Measurements from ENCODE around the gene CELF5.

The CELF5 gene

DNA sequence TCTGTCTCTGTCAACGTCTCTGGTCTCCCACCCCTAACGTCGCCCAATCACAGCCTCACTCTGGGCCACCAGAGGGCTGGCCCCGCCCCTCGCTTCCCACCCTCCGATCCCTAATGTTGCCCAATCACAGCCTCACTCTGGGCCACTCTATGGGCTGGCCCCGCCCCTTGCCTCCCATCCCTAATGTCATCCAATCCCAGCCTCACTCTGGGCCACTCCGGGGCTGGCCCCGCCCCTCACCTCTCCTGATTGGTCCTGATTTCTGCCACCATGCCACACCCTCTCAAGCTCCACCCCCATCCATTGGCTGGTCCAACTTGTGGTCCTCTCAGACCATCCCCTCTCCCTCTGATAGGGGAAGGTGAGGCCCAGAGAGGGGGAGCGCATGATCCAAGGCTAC, 24.9 kb downstream of the CELF5 start:
- TF ChIP-seq, protein P1, sequence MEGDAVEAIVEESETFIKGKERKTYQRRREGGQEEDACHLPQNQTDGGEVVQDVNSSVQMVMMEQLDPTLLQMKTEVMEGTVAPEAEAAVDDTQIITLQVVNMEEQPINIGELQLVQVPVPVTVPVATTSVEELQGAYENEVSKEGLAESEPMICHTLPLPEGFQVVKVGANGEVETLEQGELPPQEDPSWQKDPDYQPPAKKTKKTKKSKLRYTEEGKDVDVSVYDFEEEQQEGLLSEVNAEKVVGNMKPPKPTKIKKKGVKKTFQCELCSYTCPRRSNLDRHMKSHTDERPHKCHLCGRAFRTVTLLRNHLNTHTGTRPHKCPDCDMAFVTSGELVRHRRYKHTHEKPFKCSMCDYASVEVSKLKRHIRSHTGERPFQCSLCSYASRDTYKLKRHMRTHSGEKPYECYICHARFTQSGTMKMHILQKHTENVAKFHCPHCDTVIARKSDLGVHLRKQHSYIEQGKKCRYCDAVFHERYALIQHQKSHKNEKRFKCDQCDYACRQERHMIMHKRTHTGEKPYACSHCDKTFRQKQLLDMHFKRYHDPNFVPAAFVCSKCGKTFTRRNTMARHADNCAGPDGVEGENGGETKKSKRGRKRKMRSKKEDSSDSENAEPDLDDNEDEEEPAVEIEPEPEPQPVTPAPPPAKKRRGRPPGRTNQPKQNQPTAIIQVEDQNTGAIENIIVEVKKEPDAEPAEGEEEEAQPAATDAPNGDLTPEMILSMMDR (IDR thresholded peaks at IDR 0.05; ENCODE audit: low read length, missing control alignments): no peak
- no peak overlapping the region for H3K4me3 ChIP-seq (replicated peaks; ENCODE audit: low read depth, low read length)
- no peak for DNase-seq (ENCODE audit: low read depth)

DNA sequence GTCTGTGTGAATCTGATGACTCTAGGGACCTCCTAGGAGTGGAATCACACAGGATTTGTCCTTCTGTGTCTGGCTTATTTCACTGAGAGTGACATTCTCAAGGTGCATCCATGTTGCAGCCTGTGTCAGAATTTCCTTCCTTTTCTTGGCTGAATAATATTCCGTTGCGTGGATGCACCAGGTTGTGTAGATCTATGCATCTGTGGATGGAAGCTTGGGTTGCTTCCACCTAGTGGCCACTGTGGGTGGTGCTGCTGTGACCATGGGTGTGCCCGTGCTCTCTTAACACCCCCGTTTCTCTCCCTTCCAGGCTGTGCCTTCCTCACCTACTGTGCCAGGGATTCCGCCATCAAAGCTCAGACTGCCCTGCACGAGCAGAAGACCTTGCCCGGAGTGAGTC, 26.2 kb downstream of the CELF5 start:
- peak; percentile 29 for DNase-seq (ENCODE audit: low read depth)
- no peak overlapping the region for H3K4me3 ChIP-seq (replicated peaks; ENCODE audit: low read depth, low read length)
- TF ChIP-seq, protein P1 (IDR thresholded peaks at IDR 0.05; ENCODE audit: low read length, missing control alignments): peak; percentile 57

GRCh38 chr19:3251229-3251628, 26.8 kb downstream of the CELF5 start:
- DNase-seq (ENCODE audit: low read depth): no peak
- TF ChIP-seq, protein P1 (IDR thresholded peaks at IDR 0.05; ENCODE audit: low read length, missing control alignments): no peak

DNA sequence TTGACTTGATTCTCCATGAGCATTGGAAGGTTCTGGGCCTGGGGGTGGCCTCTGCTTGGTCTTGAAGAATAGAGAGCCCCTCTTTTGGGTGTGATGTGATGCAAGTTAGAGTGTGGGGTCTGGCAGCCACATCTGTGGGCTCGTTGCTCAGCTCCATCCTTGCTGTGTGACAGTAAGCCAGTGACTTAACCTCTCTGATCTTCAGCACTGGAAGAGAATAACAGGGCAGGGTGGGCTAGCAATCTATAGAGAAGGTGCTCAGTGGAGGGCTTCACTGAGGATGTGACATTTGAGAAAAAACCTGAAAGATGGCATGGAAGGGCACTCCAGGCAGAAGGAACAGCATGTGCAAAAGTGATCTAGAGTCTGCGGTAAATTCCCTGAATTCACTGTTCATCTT, 28.2 kb downstream of the CELF5 start:
- H3K4me3 ChIP-seq (replicated peaks; ENCODE audit: low read depth, low read length): no peak overlapping the region
- TF ChIP-seq, protein P1 (IDR thresholded peaks at IDR 0.05; ENCODE audit: low read length, missing control alignments): no peak
- no peak for DNase-seq (ENCODE audit: low read depth)

More at GRCh38 chr19:3251229-3251628, 26.8 kb downstream of the CELF5 start:
- no peak overlapping the region for H3K4me3 ChIP-seq (replicated peaks; ENCODE audit: low read depth, low read length)

GRCh38 chr19:3253270-3253669, 28.8 kb downstream of the CELF5 start:
- TF ChIP-seq, protein P1 (IDR thresholded peaks at IDR 0.05; ENCODE audit: low read length, missing control alignments): no peak
- no peak overlapping the region for H3K4me3 ChIP-seq (replicated peaks; ENCODE audit: low read depth, low read length)
- DNase-seq (ENCODE audit: low read depth): no peak

- no peak for DNase-seq (ENCODE audit: low read depth)
- H3K4me3 ChIP-seq (replicated peaks; ENCODE audit: low read depth, low read length): no peak overlapping the region
- TF ChIP-seq, protein P1 (IDR thresholded peaks at IDR 0.05; ENCODE audit: low read length, missing control alignments): no peak
These were observed 30.1 kb downstream of the CELF5 start for GRCh38 chr19:3254520-3254919.

DNA sequence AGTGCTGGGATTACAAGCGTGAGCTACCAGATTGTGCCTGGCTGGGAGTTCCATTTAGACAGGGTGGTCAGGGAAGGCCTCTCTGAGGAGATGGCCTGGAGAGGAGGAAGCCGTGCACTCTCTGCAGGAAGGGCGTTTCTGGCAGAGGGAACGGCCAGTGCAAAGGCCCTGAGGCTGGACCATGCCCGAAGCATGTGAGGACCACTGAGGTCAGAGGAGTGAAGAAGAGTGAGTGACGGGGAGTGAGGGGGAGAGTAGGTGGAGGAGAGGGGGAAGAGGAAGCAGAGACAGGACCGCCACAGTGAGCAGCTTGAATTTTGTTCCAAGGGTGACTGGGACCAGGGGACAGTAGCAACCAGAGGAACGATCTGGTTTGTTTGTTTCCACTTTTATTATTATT, 32.6 kb downstream of the CELF5 start:
- DNase-seq (ENCODE audit: low read depth): no peak
- TF ChIP-seq, protein P1 (IDR thresholded peaks at IDR 0.05; ENCODE audit: low read length, missing control alignments): no peak
- no peak overlapping the region for H3K4me3 ChIP-seq (replicated peaks; ENCODE audit: low read depth, low read length)

Measured in fibroblast of pulmonary artery (primary cell).